ENCODE data around the gene GRIA3.
A peak's percentile ranks its signal among the peaks of the same experiment; 100 is the strongest.

The GRIA3 gene

GRCh38 chrX:123215397-123216089 is 31.5 kb downstream of the GRIA3 start:
- TF ChIP-seq GATA2 (IDR thresholded peaks at IDR 0.05; ENCODE audit: low read depth, low read length) (no peak), GATA3 (IDR thresholded peaks at IDR 0.05; ENCODE audit: low read depth, low read length) (no peak)

DNA sequence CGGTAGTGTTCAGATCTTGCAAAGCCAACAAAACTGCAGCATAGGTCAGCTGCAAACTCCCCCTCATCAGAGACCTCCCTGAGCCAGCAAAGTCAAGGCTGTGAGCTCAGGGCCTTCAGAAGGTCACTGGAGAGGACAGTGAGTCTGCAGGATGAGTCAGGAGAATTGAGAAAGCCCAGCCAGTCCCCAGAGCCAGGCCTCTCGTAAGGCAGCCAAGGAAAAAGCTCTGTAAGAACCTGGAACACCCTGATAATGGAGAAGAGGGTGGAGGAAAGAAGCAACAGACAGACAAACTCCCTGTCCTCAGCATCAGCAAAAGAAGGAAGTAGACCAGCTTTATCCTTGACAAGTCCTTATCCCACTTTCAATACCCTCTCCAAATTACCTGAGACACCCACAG is 33.0 kb downstream of the GRIA3 start:
- TF ChIP-seq GATA2 (IDR thresholded peaks at IDR 0.05; ENCODE audit: low read depth, low read length) (no peak), GATA3 (IDR thresholded peaks at IDR 0.05; ENCODE audit: low read depth, low read length) (no peak)

DNA sequence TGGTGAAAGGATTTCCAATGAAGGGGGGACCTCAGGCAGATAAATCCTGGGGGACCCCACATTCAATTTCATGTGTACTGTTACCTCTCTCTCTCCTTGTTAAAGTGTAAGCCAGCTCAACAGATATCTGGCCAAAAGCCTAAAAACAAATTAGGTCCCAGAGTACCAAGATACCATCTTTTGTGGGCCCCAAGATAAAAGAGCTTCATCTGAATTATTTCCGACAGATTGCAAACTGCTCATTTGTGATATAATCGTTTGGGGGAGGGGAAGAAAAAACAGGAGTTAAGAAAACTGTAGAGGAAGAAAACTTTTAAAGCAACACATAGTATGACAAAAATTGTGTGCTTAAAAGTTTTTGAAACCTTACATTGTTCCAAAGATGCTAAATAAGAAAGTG is 33.6 kb downstream of the GRIA3 start:
- TF ChIP-seq GATA2 (IDR thresholded peaks at IDR 0.05; ENCODE audit: low read depth, low read length) = peak; percentile 68; the same call in 1 of the 2 replicates
- no peak for TF ChIP-seq GATA3 (IDR thresholded peaks at IDR 0.05; ENCODE audit: low read depth, low read length)

- no peak for TF ChIP-seq GATA2 (IDR thresholded peaks at IDR 0.05; ENCODE audit: low read depth, low read length)
- TF ChIP-seq GATA3 (IDR thresholded peaks at IDR 0.05; ENCODE audit: low read depth, low read length) = no peak
Measured at GRCh38 chrX:123219916-123220315, 35.8 kb downstream of the GRIA3 start.

DNA sequence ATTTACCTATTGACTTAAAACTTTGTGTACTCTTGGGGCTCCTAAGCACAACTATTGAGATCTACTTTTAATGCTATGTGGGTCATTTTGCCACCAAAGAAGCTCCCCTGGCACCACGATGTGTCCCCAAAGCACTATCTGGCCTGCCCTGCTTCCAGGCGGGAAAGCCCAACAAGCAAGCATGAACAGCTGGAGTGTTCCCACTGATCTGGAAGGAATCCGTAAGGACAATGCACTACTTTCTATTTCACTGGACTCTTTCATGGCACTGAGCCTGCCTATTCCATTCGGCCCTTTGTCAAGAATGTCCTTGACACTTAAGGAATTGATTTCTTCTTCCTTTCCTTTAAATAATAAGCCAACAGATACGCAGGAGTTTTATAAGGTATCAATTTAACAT is 38.8 kb downstream of the GRIA3 start:
- TF ChIP-seq GATA3 (IDR thresholded peaks at IDR 0.05; ENCODE audit: low read depth, low read length) = no peak
- TF ChIP-seq GATA2 (IDR thresholded peaks at IDR 0.05; ENCODE audit: low read depth, low read length) = no peak

DNA sequence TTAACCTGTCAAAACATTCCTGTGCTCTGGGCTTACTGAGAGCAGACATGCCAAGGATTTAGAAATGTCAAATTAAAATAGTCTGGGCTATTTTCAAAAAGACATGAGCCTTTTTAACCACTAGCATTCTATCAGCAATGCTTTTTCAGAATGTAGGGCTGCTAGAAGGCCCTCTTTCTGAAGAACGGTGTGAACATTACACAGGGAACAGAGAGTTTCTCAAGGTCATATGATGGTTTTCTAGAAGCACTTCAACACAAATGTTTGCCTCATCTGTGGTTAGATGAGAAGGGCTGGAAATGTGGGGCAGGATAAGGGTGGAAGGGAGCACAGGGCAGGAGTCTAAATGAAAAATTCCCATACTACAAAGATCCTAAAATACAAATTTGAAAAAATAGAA is 39.3 kb downstream of the GRIA3 start:
- no peak for TF ChIP-seq GATA2 (IDR thresholded peaks at IDR 0.05; ENCODE audit: low read depth, low read length)
- no peak for TF ChIP-seq GATA3 (IDR thresholded peaks at IDR 0.05; ENCODE audit: low read depth, low read length)

- TF ChIP-seq GATA3 (IDR thresholded peaks at IDR 0.05; ENCODE audit: low read depth, low read length) = no peak
- no peak for TF ChIP-seq GATA2 (IDR thresholded peaks at IDR 0.05; ENCODE audit: low read depth, low read length)
Measured at GRCh38 chrX:123223859-123224258, 39.8 kb downstream of the GRIA3 start.

GRCh38 chrX:123230798-123231197 is 46.7 kb downstream of the GRIA3 start:
- TF ChIP-seq GATA2 (IDR thresholded peaks at IDR 0.05; ENCODE audit: low read depth, low read length) = no peak
- TF ChIP-seq GATA3 (IDR thresholded peaks at IDR 0.05; ENCODE audit: low read depth, low read length) = no peak

GRCh38 chrX:123236859-123237258 is 52.8 kb downstream of the GRIA3 start:
- no peak for TF ChIP-seq GATA3 (IDR thresholded peaks at IDR 0.05; ENCODE audit: low read depth, low read length)
- TF ChIP-seq GATA2 (IDR thresholded peaks at IDR 0.05; ENCODE audit: low read depth, low read length) = no peak

DNA sequence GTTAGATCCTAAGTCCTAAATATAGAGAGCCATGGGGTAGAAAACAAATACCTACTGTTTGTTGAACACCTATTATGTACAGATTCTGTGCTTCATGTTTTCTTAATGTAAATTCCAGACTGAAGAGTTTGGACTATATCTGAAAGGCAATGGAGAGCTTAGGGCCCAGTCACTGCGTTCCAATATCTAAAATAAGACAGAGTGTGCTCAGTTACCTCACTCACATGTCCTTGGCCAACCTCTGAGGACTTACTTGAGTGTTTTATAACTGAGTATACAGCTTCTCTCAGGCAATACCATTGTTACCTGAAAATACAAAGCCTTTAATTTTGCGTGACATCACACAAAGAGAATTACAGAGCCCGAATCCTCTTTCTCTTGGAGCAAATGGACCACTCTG is 53.2 kb downstream of the GRIA3 start:
- TF ChIP-seq GATA3 (IDR thresholded peaks at IDR 0.05; ENCODE audit: low read depth, low read length) (no peak), GATA2 (IDR thresholded peaks at IDR 0.05; ENCODE audit: low read depth, low read length) (no peak)

DNA sequence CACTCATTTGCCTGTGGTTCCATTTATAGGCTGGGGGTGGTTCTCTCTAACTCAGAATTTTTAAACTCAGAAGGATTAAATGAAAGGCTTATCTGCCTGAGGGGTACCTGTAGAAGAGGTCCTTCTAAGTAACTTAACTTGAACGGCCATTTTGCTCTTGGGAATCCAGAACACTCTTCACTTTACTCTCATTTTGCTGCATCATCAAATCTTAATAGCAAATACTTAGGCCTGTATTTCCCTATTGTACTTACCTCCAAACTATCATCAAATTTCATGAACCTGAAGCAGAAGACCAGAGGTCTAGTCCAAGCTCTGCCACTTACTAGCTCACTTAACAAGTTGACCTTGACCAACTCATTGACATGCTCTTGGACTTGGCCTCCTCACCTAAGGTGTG is 70.4 kb downstream of the GRIA3 start:
- no peak for TF ChIP-seq GATA2 (IDR thresholded peaks at IDR 0.05; ENCODE audit: low read depth, low read length)
- no peak for TF ChIP-seq GATA3 (IDR thresholded peaks at IDR 0.05; ENCODE audit: low read depth, low read length)

GRCh38 chrX:123256378-123256777 is 72.3 kb downstream of the GRIA3 start:
- TF ChIP-seq GATA2 (IDR thresholded peaks at IDR 0.05; ENCODE audit: low read depth, low read length) = no peak
- TF ChIP-seq GATA3 (IDR thresholded peaks at IDR 0.05; ENCODE audit: low read depth, low read length) = no peak

DNA sequence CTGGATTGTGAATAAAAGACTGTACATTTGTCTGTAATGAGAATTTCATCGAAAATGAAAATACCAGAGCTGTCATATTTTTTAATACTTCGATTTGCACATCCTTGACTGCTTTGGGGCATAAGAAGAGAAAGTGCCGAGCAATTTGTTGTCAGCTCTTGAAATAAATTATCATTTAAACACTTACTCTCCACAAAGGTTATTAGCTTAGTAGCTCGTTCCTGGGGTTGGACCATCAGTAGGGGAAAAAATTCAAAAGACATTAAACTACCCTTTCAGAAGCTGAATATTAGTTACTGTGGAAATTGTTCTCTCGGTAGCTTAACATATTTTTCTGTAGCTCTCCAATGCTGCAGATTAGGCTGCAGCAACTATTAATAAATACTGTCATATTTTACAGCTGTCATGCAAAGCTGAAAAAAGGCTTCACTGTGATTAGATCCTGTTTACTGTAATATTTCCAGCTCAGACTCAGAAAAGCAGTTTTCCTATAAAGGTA is 76.9 kb downstream of the GRIA3 start:
- TF ChIP-seq GATA2 (IDR thresholded peaks at IDR 0.05; ENCODE audit: low read depth, low read length) (no peak), GATA3 (IDR thresholded peaks at IDR 0.05; ENCODE audit: low read depth, low read length) (no peak)

GRCh38 chrX:123263270-123263669 is 79.2 kb downstream of the GRIA3 start:
- TF ChIP-seq GATA3 (IDR thresholded peaks at IDR 0.05; ENCODE audit: low read depth, low read length) (no peak), GATA2 (IDR thresholded peaks at IDR 0.05; ENCODE audit: low read depth, low read length) (no peak)

DNA sequence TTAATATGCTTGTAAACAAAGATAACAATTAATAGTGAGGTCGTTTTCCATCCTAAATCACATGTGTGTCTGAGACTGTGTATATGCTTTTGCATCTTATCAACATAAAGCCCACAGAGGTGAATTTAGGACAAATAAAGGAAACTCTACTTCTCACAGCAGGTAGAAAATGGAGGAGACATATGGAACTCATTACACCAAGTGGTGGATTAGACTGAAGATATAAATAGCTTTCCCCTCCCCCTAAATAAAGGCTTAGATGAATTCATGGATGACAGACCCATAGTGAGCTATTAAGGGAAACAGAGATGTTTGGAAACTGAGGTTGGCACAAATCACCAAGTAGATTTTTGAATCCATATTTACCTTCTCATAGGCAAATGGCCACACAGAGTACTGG is 79.7 kb downstream of the GRIA3 start:
- TF ChIP-seq GATA2 (IDR thresholded peaks at IDR 0.05; ENCODE audit: low read depth, low read length) (no peak), GATA3 (IDR thresholded peaks at IDR 0.05; ENCODE audit: low read depth, low read length) (no peak)

All from SH-SY5Y (cell line).